ENCODE measurements around the gene CDKN2C. TPM values are rescaled to one million over a fixed set of nuclear protein-coding genes. Genes with fewer than 3 reads are reported as not detected.

The CDKN2C gene
- total and polyA plus RNA-seq, 10 of the 15 experiments (the other 5 are each of a cell fraction or from before 2014, with no cell fraction given), result 3.3 to 11.7 (median 6.0) TPM

DNA sequence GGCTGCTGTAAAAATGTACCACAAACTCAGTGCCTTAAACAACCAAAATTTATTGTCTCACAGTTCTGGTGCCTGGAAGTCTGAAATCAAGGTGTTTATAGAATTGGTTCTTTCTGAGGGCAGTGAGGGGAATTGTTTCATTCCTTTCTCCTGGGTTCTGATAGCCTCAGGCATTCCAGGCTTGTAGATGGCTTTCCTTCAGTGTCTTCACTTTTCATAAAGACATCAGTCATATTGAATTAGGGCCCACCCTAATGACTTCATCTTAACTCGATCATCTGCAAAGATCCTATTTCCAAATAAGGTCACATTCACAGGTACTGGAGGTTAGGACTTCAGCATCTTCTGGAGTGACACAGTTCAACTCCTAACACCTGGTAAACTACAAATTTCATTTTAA, 15.0 kb downstream of the CDKN2C start:
- ATAC-seq, result no peak
- no peak for DNase-seq (ENCODE audit: low read depth, low spot score)
- Histone ChIP-seq H2AFZ (ENCODE audit: control insufficient read depth, low read depth, low read length) (peak overlapping the region; percentile 39; the same call in 1 of the 2 replicates), H3K27ac (ENCODE audit: control insufficient read depth, insufficient read depth) (no peak overlapping the region), H3K79me2 (ENCODE audit: control insufficient read depth, insufficient read depth, low read length) (peaks cover 42% of the 10 kb centered on the region), H3K4me3 (no peak overlapping the region), H3K36me3 (ENCODE audit: control insufficient read depth in 2 of 2, insufficient read depth in 2 of 2, low read length in 1 of 2) (no peaks in the 10 kb centered on the region), H4K20me1 (ENCODE audit: control insufficient read depth, insufficient read depth) (no peaks in the 10 kb centered on the region), H3K4me1 (ENCODE audit: control insufficient read depth, insufficient read depth, low read length) (peaks cover 6% of the 10 kb centered on the region; the same call in 1 of the 2 replicates), H3K9ac (ENCODE audit: control insufficient read depth, insufficient read depth, low read length) (no peak overlapping the region), H3K9me3 (replicated peaks; ENCODE audit: control insufficient read depth, insufficient read depth, low read length) (no peaks in the 10 kb centered on the region; the same call in 2 of the 3 replicates), H3K27me3 (replicated peaks in 1 of 2; ENCODE audit: control insufficient read depth in 2 of 2, insufficient read depth in 2 of 2, low read length in 1 of 2) (no peaks in the 10 kb centered on the region), H3K4me2 (ENCODE audit: control insufficient read depth, insufficient read depth) (peak overlapping the region; percentile 21)
- intact Hi-C loops (cut with micrococcal nuclease; ENCODE audit: unreplicated experiment), result no loop called here
- CTCF ChIA-PET, result no interaction called here
- POLR2A ChIA-PET, result no interaction called here
- 0% methylated on average over 1 of the region's 1 CpG for WGBS (ENCODE audit: insufficient coverage, insufficient replicate concordance, low lambda C conversion rate, missing lambda C conversion rate)
- SMC1A ChIA-PET (ENCODE audit: uncharacterized antibody, unreplicated experiment), result no interaction called here
- peak in 1 of 2 experiments; percentile 72; a peak in 1 of 4 replicates for TF ChIP-seq SRF (IDR thresholded peaks at IDR 0.05; ENCODE audit: low read depth in 2 of 2, low read length in 2 of 2)
- no peak for TF ChIP-seq ZBED1 (IDR thresholded peaks at IDR 0.05; ENCODE audit: borderline replicate concordance)
- TF ChIP-seq, protein P1, sequence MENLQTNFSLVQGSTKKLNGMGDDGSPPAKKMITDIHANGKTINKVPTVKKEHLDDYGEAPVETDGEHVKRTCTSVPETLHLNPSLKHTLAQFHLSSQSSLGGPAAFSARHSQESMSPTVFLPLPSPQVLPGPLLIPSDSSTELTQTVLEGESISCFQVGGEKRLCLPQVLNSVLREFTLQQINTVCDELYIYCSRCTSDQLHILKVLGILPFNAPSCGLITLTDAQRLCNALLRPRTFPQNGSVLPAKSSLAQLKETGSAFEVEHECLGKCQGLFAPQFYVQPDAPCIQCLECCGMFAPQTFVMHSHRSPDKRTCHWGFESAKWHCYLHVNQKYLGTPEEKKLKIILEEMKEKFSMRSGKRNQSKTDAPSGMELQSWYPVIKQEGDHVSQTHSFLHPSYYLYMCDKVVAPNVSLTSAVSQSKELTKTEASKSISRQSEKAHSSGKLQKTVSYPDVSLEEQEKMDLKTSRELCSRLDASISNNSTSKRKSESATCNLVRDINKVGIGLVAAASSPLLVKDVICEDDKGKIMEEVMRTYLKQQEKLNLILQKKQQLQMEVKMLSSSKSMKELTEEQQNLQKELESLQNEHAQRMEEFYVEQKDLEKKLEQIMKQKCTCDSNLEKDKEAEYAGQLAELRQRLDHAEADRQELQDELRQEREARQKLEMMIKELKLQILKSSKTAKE (IDR thresholded peaks at IDR 0.05; ENCODE audit: low read depth, poor library complexity, severe bottlenecking), result no peak
- TF ChIP-seq SMAD1 (IDR thresholded peaks at IDR 0.05; ENCODE audit: low read depth, partially characterized antibody), result no peak
- TF ChIP-seq PAX8 (IDR thresholded peaks at IDR 0.05), result no peak
- FAIRE-seq, result no peak
- RAD21 ChIA-PET (ENCODE audit: unreplicated experiment), result no interaction called here
- in situ Hi-C loops (cut with MboI), result no loop called here
- no TSS peak for BruUV-seq (replicated peaks)

DNA sequence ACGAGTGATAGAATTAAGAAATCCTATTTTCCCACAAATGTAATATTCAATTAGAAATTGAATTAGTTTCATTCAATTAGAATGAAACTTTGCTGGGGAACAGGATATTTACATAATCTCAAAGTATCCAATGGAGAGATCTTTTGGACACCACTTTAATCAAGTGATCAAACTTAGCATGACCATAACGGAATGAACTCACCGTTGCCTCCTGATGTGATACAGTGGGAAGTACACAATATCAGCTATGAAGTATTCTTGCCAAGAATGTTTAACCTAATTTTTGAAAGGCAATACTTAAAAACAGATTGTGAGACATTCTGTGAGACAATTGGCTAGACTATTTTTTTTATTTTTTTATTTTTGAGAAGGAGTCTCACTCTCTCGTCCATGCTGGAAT, 16.6 kb downstream of the CDKN2C start:
- no peaks in the 10 kb centered on the region for H3K36me3 ChIP-seq (ENCODE audit: control insufficient read depth in 2 of 2, insufficient read depth in 2 of 2, low read length in 1 of 2)
- ChIA-PET CTCF (no interaction called here), POLR2A (interaction anchor here (0.6 kb wide), 1 partner anchor 32 kb away, joined by 3 read pairs; no protein-coding TSS in a partner anchor), SMC1A (ENCODE audit: uncharacterized antibody, unreplicated experiment) (no interaction called here), RAD21 (ENCODE audit: unreplicated experiment) (no interaction called here)
- intact Hi-C loops (cut with micrococcal nuclease; ENCODE audit: unreplicated experiment) (no loop called here), in situ Hi-C loops (cut with MboI) (no loop called here)
- DNase-seq (ENCODE audit: low read depth, low spot score) (no peak), ATAC-seq (no peak), FAIRE-seq (no peak)
- no TSS peak for BruUV-seq (replicated peaks)
- H3K9ac ChIP-seq (ENCODE audit: control insufficient read depth, insufficient read depth, low read length), result no peak overlapping the region
- peaks cover 6% of the 10 kb centered on the region; the same call in 1 of the 2 replicates for H3K4me1 ChIP-seq (ENCODE audit: control insufficient read depth, insufficient read depth, low read length)
- H4K20me1 ChIP-seq (ENCODE audit: control insufficient read depth, insufficient read depth), result no peaks in the 10 kb centered on the region
- H3K9me3 ChIP-seq (replicated peaks; ENCODE audit: control insufficient read depth, insufficient read depth, low read length), result no peaks in the 10 kb centered on the region; the same call in 2 of the 3 replicates
- WGBS (ENCODE audit: insufficient coverage, insufficient replicate concordance, low lambda C conversion rate, missing lambda C conversion rate), result 98% methylated on average over 4 of the region's 4 CpGs
- no peak overlapping the region for H3K4me3 ChIP-seq
- no peak overlapping the region for H3K27ac ChIP-seq (ENCODE audit: control insufficient read depth, insufficient read depth)
- no peak overlapping the region for H2AFZ ChIP-seq (ENCODE audit: control insufficient read depth, low read depth, low read length)
- no peaks in the 10 kb centered on the region for H3K27me3 ChIP-seq (replicated peaks in 1 of 2; ENCODE audit: control insufficient read depth in 2 of 2, insufficient read depth in 2 of 2, low read length in 1 of 2)
- no peak overlapping the region for H3K4me2 ChIP-seq (ENCODE audit: control insufficient read depth, insufficient read depth)
- H3K79me2 ChIP-seq (ENCODE audit: control insufficient read depth, insufficient read depth, low read length), result peaks cover 28% of the 10 kb centered on the region
- TF ChIP-seq, protein P2, sequence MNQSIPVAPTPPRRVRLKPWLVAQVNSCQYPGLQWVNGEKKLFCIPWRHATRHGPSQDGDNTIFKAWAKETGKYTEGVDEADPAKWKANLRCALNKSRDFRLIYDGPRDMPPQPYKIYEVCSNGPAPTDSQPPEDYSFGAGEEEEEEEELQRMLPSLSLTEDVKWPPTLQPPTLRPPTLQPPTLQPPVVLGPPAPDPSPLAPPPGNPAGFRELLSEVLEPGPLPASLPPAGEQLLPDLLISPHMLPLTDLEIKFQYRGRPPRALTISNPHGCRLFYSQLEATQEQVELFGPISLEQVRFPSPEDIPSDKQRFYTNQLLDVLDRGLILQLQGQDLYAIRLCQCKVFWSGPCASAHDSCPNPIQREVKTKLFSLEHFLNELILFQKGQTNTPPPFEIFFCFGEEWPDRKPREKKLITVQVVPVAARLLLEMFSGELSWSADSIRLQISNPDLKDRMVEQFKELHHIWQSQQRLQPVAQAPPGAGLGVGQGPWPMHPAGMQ (IDR thresholded peaks at IDR 0.05; ENCODE audit: borderline replicate concordance), result no peak
- TF ChIP-seq, protein P3, sequence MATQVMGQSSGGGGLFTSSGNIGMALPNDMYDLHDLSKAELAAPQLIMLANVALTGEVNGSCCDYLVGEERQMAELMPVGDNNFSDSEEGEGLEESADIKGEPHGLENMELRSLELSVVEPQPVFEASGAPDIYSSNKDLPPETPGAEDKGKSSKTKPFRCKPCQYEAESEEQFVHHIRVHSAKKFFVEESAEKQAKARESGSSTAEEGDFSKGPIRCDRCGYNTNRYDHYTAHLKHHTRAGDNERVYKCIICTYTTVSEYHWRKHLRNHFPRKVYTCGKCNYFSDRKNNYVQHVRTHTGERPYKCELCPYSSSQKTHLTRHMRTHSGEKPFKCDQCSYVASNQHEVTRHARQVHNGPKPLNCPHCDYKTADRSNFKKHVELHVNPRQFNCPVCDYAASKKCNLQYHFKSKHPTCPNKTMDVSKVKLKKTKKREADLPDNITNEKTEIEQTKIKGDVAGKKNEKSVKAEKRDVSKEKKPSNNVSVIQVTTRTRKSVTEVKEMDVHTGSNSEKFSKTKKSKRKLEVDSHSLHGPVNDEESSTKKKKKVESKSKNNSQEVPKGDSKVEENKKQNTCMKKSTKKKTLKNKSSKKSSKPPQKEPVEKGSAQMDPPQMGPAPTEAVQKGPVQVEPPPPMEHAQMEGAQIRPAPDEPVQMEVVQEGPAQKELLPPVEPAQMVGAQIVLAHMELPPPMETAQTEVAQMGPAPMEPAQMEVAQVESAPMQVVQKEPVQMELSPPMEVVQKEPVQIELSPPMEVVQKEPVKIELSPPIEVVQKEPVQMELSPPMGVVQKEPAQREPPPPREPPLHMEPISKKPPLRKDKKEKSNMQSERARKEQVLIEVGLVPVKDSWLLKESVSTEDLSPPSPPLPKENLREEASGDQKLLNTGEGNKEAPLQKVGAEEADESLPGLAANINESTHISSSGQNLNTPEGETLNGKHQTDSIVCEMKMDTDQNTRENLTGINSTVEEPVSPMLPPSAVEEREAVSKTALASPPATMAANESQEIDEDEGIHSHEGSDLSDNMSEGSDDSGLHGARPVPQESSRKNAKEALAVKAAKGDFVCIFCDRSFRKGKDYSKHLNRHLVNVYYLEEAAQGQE (IDR thresholded peaks at IDR 0.05; ENCODE audit: low read depth, low read length), result no peak
- TF ChIP-seq HDAC2 (IDR thresholded peaks at IDR 0.05) (no peak), RCOR1 (conservative IDR thresholded peaks at IDR 0.05; ENCODE audit: low read depth, low read length) (no peak), MTA2 (IDR thresholded peaks at IDR 0.05; ENCODE audit: low read depth) (no peak), TBL1XR1 (IDR thresholded peaks at IDR 0.05; ENCODE audit: low read depth, low read length) (no peak), NR2C2 (IDR thresholded peaks at IDR 0.05; ENCODE audit: borderline replicate concordance, control insufficient read depth, insufficient read length, low read depth) (no peak)
